Endothelial cell (in vitro differentiated cells): ENCODE measurements around the gene ITPKB. TPM values are rescaled to one million over a fixed set of nuclear protein-coding genes. Genes with fewer than 3 reads are reported as not detected.

ENCODE experiments used
- DNase-seq: peaks from one replicate; pipeline ENCODE4 v3.0.0; 2021; ENCODE audit warnings: low spot score
- H3K27ac Mint-ChIP-seq: one replicate; pipeline ENCODE4 v1.8.0; 2021; ENCODE audit warnings: mixed read lengths, inconsistent platforms; ENCODE audit not compliant: unreplicated experiment
- H3K27me3 Mint-ChIP-seq: one replicate; pipeline ENCODE4 v1.8.0; 2021; ENCODE audit warnings: mild to moderate bottlenecking, moderate library complexity, mixed read lengths, inconsistent platforms; ENCODE audit not compliant: unreplicated experiment
- H3K36me3 Mint-ChIP-seq: one replicate; pipeline ENCODE4 v1.8.0; 2021; ENCODE audit warnings: mild to moderate bottlenecking, low read depth, mixed read lengths, inconsistent platforms; ENCODE audit not compliant: unreplicated experiment
- H3K4me1 Mint-ChIP-seq: one replicate; pipeline ENCODE4 v1.8.0; 2021; ENCODE audit warnings: mild to moderate bottlenecking, mixed read lengths, inconsistent platforms; ENCODE audit not compliant: unreplicated experiment
- H3K4me3 Mint-ChIP-seq: one replicate; pipeline ENCODE4 v1.8.0; 2021; ENCODE audit warnings: mild to moderate bottlenecking, mixed read lengths, inconsistent platforms; ENCODE audit not compliant: unreplicated experiment
- H3K9me3 Mint-ChIP-seq: one replicate; pipeline ENCODE4 v1.8.0; 2021; ENCODE audit warnings: mixed read lengths, inconsistent platforms; ENCODE audit not compliant: unreplicated experiment
- CTCF ChIP-seq: fragments of 200-600 bp; sonication (generic); IDR thresholded peaks from one replicate; pipeline ENCODE4 v1.5.0; 2021; ENCODE audit warnings: antibody characterized with exemption; ENCODE audit not compliant: unreplicated experiment
- total RNA-seq: library from RNA; stranded (reverse); fragmentation: NEBNext Ultra II Directional; extraction: Animal tissue kit (Norgen Biotek cat#: 25700); gene quantifications from one replicate; pipeline ENCODE4 v1.2.1, GENCODE V29; 2021; ENCODE audit not compliant: unreplicated experiment

Gene ITPKB
- total RNA-seq, 1 donor from 2014 or later = 144 TPM

- Mint-ChIP-seq H3K4me1 (peaks cover 56% of the 10 kb centered on the region), H3K27me3 (peaks cover 7% of the 10 kb centered on the region)
These were observed 55.9 kb downstream of the ITPKB start for GRCh38 chr1:226682871-226683814.

DNA sequence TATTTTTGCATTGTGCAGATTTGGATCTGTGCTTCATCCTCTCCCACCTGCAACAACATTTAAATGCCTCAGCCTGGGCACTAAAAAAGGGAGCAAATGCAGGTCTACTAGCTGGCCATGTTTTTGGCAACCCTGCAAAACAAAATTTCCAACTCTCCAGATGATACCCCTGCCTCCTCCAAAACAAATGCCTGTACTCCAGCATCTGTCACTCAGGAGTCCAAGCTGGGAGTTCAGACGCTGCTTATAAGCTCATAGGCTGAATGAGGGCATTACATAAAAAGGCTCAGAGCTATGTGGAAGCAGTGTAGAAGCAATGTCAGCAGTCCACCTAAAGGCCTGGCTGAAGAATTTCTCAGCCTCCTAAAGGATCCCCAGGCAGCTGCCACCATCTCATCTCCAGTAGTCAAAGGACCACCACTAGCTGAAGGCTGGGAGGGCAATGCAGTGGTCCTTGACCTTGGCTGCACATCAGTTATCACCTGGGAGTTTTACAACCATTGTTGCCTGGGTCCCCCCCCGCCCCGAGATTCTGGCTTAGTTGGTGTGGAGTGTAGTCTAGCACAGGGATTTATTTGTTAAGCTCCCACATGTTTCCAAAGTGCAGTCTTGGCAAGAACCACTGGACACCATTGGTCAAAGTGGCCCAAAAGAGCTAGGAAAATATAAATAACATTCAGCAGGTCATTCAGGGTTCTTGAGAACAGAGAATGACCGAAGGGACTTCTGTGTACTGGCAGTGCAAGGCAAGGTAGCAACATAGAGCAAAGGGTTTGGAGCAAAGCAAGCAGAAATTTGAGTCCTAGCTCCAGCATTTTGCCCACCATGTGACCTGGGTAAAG is 57.2 kb downstream of the ITPKB start:
- Mint-ChIP-seq H3K27me3 (peaks cover 7% of the 10 kb centered on the region), H3K36me3 (peaks cover 41% of the 10 kb centered on the region), H3K9me3 (no peaks in the 10 kb centered on the region), H3K27ac (no peak overlapping the region), H3K4me1 (peaks cover 68% of the 10 kb centered on the region), H3K4me3 (no peak overlapping the region)
- no peak for TF ChIP-seq CTCF
- DNase-seq = no peak

More at GRCh38 chr1:226682871-226683814, 55.9 kb downstream of the ITPKB start:
- H3K9me3 Mint-ChIP-seq = no peaks in the 10 kb centered on the region
- DNase-seq = no peak
- H3K36me3 Mint-ChIP-seq = peaks cover 45% of the 10 kb centered on the region
- H3K4me3 Mint-ChIP-seq = peak overlapping the region; percentile 38
- no peak for TF ChIP-seq CTCF
- H3K27ac Mint-ChIP-seq = peak overlapping the region; percentile 22

DNA sequence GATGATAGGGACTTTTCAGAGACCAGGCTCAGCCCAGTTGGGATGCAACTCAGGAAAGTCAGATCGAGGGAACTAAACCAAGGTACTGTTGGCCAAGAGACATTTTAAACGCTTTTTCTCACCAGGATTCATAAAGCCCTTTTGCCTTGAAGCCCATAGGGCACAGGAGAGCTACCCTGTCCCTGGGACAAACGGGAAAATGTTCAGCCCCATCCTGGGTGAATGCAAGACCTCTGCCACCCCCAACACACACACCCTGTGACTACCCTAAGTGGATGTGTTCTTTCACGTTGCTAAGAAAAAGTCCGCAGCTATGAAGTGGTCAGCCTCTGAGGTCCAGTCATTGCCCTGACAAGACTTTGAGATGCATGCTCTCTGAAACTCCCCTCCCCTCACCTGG is 58.4 kb downstream of the ITPKB start:
- TF ChIP-seq CTCF = no peak
- H3K27me3 Mint-ChIP-seq = peaks cover 8% of the 10 kb centered on the region

GRCh38 chr1:226679853-226680516 is 59.1 kb downstream of the ITPKB start:
- Mint-ChIP-seq H3K27me3 (peaks cover 8% of the 10 kb centered on the region), H3K4me1 (peaks cover 72% of the 10 kb centered on the region), H3K36me3 (peaks cover 30% of the 10 kb centered on the region), H3K9me3 (no peaks in the 10 kb centered on the region), H3K4me3 (peak overlapping the region; percentile 73), H3K27ac (peak overlapping the region; percentile 80)
- no peak for TF ChIP-seq CTCF
- DNase-seq = peak; percentile 71

More for the DNA sequence above, 58.4 kb downstream of the ITPKB start:
- Mint-ChIP-seq H3K36me3 (peaks cover 35% of the 10 kb centered on the region), H3K4me1 (peaks cover 72% of the 10 kb centered on the region), H3K4me3 (peak overlapping the region; percentile 73), H3K9me3 (no peaks in the 10 kb centered on the region), H3K27ac (peak overlapping the region; percentile 80)
- no peak for DNase-seq
